ENCODE measurements around the gene DMTF1. TPM values are rescaled to one million over a fixed set of nuclear protein-coding genes. Genes with fewer than 3 reads are reported as not detected.
"Not testable (repeated sequence)": the region's sequence is repeated elsewhere in the genome, so short reads cannot be mapped to it uniquely, and the experiment has no call there.

Gene DMTF1
- total and polyA plus RNA-seq, 10 of the 15 experiments (the other 5 are each of a cell fraction or from before 2014, with no cell fraction given): 24.3 to 191 (median 72.0) TPM

- no peak overlapping the region for H2AFZ ChIP-seq (ENCODE audit: control insufficient read depth, low read depth, low read length)
- DNase-seq (ENCODE audit: low read depth, low spot score): no peak
- H3K9ac ChIP-seq (ENCODE audit: control insufficient read depth, insufficient read depth, low read length): no peak overlapping the region
- H3K79me2 ChIP-seq (ENCODE audit: control insufficient read depth, insufficient read depth, low read length): no peaks in the 10 kb centered on the region
- no TSS peak for BruUV-seq (replicated peaks)
- CTCF ChIA-PET: no interaction called here
- H3K36me3 ChIP-seq (ENCODE audit: control insufficient read depth in 2 of 2, insufficient read depth in 2 of 2, low read length in 1 of 2): no peaks in the 10 kb centered on the region
- no peak for FAIRE-seq
- WGBS (ENCODE audit: insufficient coverage, insufficient replicate concordance, low lambda C conversion rate, missing lambda C conversion rate): 92% methylated on average over 1 of the region's 1 CpG
- intact Hi-C loops (cut with micrococcal nuclease; ENCODE audit: unreplicated experiment): no loop called here
- H3K27me3 ChIP-seq (replicated peaks in 1 of 2; ENCODE audit: control insufficient read depth in 2 of 2, insufficient read depth in 2 of 2, low read length in 1 of 2): no peaks in the 10 kb centered on the region
- no peak overlapping the region for H3K4me2 ChIP-seq (ENCODE audit: control insufficient read depth, insufficient read depth)
- H4K20me1 ChIP-seq (ENCODE audit: control insufficient read depth, insufficient read depth): no peaks in the 10 kb centered on the region
- no peaks in the 10 kb centered on the region; the same call in 2 of the 3 replicates for H3K9me3 ChIP-seq (replicated peaks; ENCODE audit: control insufficient read depth, insufficient read depth, low read length)
- no peak for ATAC-seq
- RAD21 ChIA-PET (ENCODE audit: unreplicated experiment): no interaction called here
- POLR2A ChIA-PET: no interaction called here
- no peak overlapping the region for H3K27ac ChIP-seq (ENCODE audit: control insufficient read depth, insufficient read depth)
- in situ Hi-C loops (cut with MboI): no loop called here
- no peak overlapping the region for H3K4me3 ChIP-seq
- SMC1A ChIA-PET (ENCODE audit: uncharacterized antibody, unreplicated experiment): no interaction called here
- H3K4me1 ChIP-seq (ENCODE audit: control insufficient read depth, insufficient read depth, low read length): no peaks in the 10 kb centered on the region
- TF ChIP-seq ZNF217 (IDR thresholded peaks at IDR 0.05) (no peak), ATF3 (IDR thresholded peaks at IDR 0.05; ENCODE audit: borderline replicate concordance, extremely low read depth, low read depth, low read length) (no peak), KAT2A (conservative IDR thresholded peaks at IDR 0.05; ENCODE audit: control insufficient read depth, low read depth, low read length) (no peak), YY1 (IDR thresholded peaks at IDR 0.05; ENCODE audit: low read depth, low read length) (no peak), NR2C1 (IDR thresholded peaks at IDR 0.05) (no peak), ELK1 (IDR thresholded peaks at IDR 0.05; ENCODE audit: low read depth, low read length) (no peak), POLR2AphosphoS5 (IDR thresholded peaks at IDR 0.05; ENCODE audit: low read length) (no peak), NFIC (IDR thresholded peaks at IDR 0.05; ENCODE audit: low read depth, low read length) (no peak)
Measured at GRCh38 chr7:87113077-87113476, 39.2 kb upstream of the DMTF1 start.

GRCh38 chr7:87113904-87114303 is 38.3 kb upstream of the DMTF1 start:
- H4K20me1 ChIP-seq (ENCODE audit: control insufficient read depth, insufficient read depth); H3K4me1 ChIP-seq (ENCODE audit: control insufficient read depth, insufficient read depth, low read length); H3K9me3 ChIP-seq (replicated peaks; ENCODE audit: control insufficient read depth, insufficient read depth, low read length); H3K27ac ChIP-seq (ENCODE audit: control insufficient read depth, insufficient read depth); H3K36me3 ChIP-seq (ENCODE audit: control insufficient read depth in 2 of 2, insufficient read depth in 2 of 2, low read length in 1 of 2); ATAC-seq; H3K9ac ChIP-seq (ENCODE audit: control insufficient read depth, insufficient read depth, low read length); H3K4me2 ChIP-seq (ENCODE audit: control insufficient read depth, insufficient read depth); intact Hi-C loops (cut with micrococcal nuclease; ENCODE audit: unreplicated experiment); H2AFZ ChIP-seq (ENCODE audit: control insufficient read depth, low read depth, low read length); BruUV-seq (replicated peaks); H3K27me3 ChIP-seq (replicated peaks in 1 of 2; ENCODE audit: control insufficient read depth in 2 of 2, insufficient read depth in 2 of 2, low read length in 1 of 2); CTCF ChIA-PET; H3K4me3 ChIP-seq; FAIRE-seq; DNase-seq (ENCODE audit: low read depth, low spot score); H3K79me2 ChIP-seq (ENCODE audit: control insufficient read depth, insufficient read depth, low read length); in situ Hi-C loops (cut with MboI); RAD21 ChIA-PET (ENCODE audit: unreplicated experiment); POLR2A ChIA-PET: not testable (repeated sequence)
- 82% methylated on average over 3 of the region's 3 CpGs for WGBS (ENCODE audit: insufficient coverage, insufficient replicate concordance, low lambda C conversion rate, missing lambda C conversion rate)
- SMC1A ChIA-PET (ENCODE audit: uncharacterized antibody, unreplicated experiment): interaction anchor here (1.5 kb wide), 1 partner anchor 80 kb away, joined by 3 read pairs; no protein-coding TSS in a partner anchor

GRCh38 chr7:87115772-87116171 is 36.5 kb upstream of the DMTF1 start:
- H3K4me1 ChIP-seq (ENCODE audit: control insufficient read depth, insufficient read depth, low read length); intact Hi-C loops (cut with micrococcal nuclease; ENCODE audit: unreplicated experiment); H3K4me2 ChIP-seq (ENCODE audit: control insufficient read depth, insufficient read depth); H3K4me3 ChIP-seq; ATAC-seq; SMC1A ChIA-PET (ENCODE audit: uncharacterized antibody, unreplicated experiment); H3K9me3 ChIP-seq (replicated peaks; ENCODE audit: control insufficient read depth, insufficient read depth, low read length); POLR2A ChIA-PET; H3K79me2 ChIP-seq (ENCODE audit: control insufficient read depth, insufficient read depth, low read length); CTCF ChIA-PET; RAD21 ChIA-PET (ENCODE audit: unreplicated experiment); H4K20me1 ChIP-seq (ENCODE audit: control insufficient read depth, insufficient read depth); H3K36me3 ChIP-seq (ENCODE audit: control insufficient read depth in 2 of 2, insufficient read depth in 2 of 2, low read length in 1 of 2); H3K9ac ChIP-seq (ENCODE audit: control insufficient read depth, insufficient read depth, low read length); H3K27me3 ChIP-seq (replicated peaks in 1 of 2; ENCODE audit: control insufficient read depth in 2 of 2, insufficient read depth in 2 of 2, low read length in 1 of 2); H3K27ac ChIP-seq (ENCODE audit: control insufficient read depth, insufficient read depth); BruUV-seq (replicated peaks); DNase-seq (ENCODE audit: low read depth, low spot score); in situ Hi-C loops (cut with MboI); FAIRE-seq; H2AFZ ChIP-seq (ENCODE audit: control insufficient read depth, low read depth, low read length): not testable (repeated sequence)
- WGBS (ENCODE audit: insufficient coverage, insufficient replicate concordance, low lambda C conversion rate, missing lambda C conversion rate): 16% methylated on average over 2 of the region's 2 CpGs

Measured in GM12878 (cell line).